ENCODE results near the gene EBF3.
A peak's percentile ranks its signal among the peaks of the same experiment; 100 is the strongest.

The EBF3 gene, protein sequence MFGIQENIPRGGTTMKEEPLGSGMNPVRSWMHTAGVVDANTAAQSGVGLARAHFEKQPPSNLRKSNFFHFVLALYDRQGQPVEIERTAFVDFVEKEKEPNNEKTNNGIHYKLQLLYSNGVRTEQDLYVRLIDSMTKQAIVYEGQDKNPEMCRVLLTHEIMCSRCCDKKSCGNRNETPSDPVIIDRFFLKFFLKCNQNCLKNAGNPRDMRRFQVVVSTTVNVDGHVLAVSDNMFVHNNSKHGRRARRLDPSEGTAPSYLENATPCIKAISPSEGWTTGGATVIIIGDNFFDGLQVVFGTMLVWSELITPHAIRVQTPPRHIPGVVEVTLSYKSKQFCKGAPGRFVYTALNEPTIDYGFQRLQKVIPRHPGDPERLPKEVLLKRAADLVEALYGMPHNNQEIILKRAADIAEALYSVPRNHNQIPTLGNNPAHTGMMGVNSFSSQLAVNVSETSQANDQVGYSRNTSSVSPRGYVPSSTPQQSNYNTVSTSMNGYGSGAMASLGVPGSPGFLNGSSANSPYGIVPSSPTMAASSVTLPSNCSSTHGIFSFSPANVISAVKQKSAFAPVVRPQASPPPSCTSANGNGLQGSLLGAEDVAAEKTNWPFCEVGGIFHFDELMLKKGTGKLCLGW

DNA sequence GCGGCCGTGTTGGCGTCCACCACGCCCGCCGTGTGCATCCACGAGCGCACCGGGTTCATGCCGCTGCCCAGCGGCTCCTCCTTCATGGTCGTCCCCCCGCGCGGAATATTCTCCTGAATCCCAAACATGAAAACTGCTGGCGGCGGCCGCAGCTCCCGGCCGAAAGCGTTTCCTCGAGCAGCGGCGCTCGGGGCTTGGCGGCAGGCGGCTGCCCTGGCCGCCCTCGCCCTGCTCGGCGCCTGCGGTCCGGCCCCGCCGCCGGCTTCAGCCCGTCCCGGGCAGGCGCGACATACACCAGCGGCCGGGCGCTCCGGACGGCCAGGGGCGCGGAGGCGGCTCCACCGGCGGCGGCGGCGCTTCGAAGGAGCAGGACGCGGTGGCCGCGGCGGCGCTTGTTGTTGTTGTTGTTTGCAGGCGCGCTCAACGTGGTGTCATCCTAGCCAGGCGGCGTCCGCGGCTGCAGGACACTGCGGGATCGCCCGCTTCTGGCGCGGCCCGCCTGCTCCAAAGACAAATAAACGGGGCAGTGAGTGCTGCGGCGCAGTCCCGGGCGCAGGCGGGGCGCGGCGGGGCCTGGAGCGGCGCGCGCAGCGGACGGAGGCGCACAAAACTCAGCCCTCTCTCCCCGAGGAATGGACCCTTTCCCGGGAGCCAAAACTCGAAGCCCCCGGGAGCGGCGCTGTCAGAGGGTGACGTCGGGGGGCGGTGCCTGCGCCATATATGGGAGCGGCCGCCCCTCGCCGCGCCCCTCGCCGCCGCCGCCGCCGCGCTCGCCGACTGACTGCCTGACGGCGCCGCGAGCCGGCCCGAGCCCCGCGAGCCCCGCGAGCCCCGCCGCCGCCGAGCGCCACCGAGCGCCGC is at the start of gene EBF3:
Gene EBF3, minus strand, starts transcription at position 634 of the 861 bp plus-strand sequence. Its CDS starts 506 bp downstream, at position 128.
- peak; percentile 72 for DNase-seq

DNA sequence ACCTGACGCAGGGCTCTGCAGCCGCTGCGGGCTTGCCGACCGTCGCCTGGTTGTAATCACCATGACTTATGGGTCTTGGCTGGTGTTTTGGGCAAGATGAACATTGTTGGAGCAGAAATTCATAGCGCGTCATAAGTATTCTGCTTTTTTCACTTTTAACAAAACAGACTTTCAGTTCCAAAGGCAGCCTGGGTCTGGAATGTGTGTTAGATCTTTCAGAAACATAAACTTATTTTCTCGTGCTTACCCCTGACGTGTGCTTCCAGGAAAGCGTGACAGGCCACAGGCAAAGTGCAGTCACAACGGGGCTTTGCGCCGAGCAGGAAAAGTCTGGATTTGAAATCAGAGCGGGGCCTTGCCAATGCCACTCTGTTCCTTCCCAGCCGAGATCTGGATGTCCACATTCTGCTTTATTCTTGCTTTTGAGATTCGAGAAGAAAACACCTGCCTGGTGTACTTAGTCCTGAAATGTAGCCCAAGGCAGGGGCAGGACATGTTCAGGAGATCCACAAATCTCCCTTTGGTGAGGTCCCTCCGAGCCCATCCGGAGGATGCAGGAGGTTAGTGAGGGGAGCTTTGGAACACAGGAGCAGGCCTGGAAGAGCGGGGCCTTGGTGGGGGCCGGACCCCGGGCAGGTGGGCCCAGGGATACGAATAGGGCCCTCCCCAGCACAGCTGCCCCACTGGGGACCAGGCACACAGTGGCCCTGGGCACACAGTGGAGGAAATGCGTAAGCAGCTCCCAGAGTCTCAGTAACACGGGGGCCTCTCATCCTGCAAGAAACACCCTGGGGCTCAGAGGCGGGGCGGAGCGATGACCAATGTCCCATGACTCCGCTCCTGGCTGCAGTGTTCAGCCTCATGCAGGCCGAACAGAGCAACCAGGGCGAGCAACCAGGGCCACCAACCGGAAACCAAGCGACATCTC is 49.5 kb upstream of the EBF3 start:
- no peak for DNase-seq

DNA sequence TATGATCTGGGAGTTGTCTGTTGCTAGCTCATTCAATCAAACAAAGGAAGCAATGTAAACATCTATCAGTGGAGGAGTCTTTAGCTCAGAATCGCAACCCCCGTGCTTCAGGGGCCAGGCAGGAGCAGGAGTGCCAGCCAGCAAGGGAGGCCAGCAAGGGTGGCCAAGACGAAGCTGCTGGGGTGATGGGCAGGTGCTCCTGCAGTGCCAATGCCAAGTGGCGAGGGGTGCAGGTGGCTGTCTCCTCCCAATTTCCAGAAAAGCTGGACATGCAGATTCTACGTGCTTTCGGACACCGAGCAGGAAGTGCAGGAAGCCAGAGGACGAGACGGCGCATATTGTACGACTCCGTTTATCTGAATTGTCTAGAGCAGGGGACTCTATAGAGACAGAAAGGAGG is 48.1 kb upstream of the EBF3 start:
- DNase-seq = no peak

DNA sequence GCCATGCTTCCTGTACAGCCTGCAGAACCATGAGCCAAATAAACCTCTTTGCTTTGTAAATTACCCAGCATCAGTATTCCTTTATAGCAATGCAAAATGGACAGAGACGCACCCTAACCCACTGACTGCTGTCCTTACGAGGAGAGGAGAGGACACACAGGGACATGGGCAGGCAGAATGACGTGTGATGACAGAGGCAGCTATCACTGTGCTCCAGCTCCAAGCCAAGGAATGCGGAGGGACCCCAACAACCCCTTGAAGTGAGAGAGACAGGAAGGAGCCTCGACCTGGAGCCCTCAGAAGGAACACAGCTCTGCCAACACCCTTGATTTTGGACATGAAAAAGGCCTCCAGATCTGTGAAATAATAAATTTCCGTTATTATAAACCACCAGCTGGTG is 46.6 kb upstream of the EBF3 start:
- DNase-seq = no peak

DNA sequence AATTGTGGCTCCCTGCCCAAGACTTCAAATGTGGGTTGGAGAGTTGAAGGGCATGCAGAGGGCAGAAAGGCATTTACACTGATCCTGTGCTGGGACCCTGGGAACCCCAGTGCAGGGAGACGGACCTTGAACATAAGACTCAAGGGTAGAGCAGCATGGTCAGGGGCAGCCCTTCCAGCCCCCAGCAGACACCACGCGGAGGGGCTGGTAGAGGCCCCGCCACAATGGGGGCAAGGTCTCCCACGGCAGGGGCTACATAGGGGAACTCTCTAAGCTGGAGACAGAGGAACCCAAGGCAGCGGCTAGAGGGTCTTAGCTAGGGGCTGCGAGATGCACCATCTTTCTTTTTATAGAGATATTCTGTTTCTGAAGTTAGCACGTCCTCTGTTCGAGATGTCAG is 45.2 kb upstream of the EBF3 start:
- DNase-seq = no peak

DNA sequence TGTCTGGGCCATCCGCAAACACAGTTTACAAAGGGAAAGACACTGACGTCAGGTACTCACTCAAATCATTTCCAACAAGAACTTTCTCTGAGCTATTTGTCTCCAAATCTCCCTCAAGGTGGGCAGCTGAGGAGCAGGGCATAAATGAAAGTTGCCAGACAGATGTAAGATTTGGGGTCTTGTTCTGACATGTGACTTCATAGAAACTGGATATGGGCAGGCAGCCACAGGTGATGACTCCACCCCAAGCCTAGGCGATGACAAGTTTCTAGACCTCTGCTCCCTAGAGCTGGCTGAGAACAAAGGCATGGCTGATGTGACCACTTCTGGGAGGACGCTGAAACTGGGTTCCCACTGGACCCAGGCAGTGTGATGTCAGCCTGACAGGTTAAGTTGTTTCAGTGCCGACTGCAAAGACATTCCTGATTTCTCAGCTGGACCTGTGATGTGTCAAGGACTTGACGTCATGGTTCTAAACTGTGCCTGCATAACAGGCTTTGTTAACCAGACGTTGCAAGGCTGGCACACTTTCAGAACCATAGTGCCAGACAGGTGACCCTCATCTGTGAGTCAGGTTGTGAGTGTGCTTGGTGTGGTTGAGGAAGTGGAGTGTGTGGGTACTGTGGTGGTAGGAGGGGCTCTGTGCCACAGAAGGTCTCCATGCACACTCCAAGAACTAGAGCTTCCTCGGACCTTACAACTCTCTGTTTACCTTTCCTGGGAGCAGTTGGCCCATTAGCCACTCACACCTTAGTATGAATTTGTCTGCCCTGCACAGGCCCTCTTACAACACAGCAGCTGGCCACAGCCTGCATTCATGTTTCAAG is 39.9 kb upstream of the EBF3 start:
- no peak for DNase-seq

DNA sequence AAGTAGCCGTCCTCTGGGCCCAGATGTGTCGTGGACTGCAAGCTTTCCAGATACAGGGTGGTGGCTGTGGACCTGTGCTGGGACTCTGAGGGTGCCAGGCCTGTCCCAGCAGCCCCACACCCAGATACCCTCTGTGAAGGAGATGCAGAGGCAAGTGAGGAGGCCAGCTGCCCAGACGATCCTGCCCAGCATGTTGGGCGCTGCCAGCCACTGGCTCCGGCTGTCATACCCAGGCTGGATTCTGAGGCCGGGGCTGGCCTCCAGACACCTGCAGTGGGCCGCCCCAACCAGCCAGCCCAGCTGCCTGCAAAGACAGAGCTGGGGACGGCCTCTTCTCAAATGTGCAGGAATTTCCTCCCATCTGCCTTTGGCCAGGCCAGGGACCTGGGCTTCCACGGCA is 39.1 kb upstream of the EBF3 start:
- no peak for DNase-seq

DNA sequence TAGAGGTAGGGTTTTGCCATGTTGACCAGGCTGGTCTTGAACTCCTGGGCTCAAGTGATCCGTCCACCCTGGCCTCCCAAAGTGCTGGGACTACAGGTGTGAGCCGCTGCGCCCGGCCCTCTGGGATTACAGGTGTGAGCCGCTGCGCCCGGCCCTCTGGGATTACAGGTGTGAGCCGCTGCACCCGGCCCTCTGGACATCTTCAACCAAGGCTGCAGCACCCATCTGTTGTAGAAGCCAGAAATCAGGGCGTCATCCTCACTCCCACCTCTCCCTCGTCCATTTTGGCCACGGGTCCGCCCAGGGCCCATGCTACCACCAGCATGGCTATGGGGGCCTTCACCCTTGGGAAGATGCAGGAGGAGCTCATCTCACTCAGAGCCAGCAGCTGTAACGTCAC is 38.5 kb upstream of the EBF3 start:
- DNase-seq = no peak

DNA sequence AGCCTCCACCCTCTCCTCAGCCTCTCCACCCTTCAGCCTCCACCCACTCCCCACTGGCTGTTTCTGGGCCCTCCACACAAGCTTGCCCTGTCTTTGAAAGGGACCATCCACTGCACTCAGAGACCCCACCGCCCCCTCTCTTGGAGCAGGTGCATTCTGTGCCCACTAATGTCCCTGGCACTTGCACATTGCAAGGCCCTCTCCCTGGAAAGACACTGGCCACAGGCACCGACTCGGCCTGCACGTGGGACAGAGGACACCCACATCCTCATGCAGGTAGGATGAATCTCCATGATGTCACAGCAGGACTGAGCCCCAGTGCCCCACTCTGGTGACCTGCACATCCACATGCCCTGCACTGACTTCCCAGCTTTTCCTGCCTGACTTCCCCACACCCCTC is 36.8 kb upstream of the EBF3 start:
- DNase-seq = no peak

DNA sequence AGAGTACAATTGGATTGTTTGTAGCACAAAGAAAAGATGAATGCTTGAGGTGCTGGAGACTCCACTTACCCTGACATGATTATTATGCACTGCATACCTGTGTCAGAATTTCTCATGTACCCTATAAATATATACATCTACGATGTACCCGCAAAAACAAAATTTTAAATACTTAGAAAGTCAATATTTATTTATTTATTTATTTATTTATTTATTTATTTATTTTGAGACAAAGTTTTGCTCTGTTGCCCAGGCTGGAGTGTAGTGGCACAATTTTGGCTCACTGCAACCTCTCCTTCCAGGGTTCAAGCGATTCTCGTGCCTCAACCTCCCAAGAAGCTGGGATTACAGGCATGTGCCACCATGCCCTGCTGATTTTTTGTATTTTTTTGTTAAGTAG is 35.1 kb upstream of the EBF3 start:
- DNase-seq = no peak

DNA sequence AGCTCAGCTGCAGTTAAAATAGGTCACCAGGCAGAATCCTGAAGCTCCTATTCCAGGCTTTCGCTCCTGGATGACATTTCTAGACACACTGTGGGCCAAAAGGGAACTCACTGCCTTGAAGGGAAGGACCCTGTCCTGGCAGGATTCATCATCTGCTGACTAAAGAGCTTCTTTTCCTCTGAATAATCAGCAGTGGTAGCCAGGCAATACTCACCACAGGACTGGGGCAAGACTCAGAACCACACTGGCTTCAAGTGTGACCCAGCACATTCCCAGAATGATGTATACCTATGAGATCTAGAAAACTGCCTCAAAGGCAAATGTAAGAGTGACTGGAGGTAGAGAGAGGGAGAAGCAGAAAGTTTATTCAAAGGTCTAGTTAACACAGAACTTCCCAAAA is 29.5 kb upstream of the EBF3 start:
- no peak for DNase-seq

DNA sequence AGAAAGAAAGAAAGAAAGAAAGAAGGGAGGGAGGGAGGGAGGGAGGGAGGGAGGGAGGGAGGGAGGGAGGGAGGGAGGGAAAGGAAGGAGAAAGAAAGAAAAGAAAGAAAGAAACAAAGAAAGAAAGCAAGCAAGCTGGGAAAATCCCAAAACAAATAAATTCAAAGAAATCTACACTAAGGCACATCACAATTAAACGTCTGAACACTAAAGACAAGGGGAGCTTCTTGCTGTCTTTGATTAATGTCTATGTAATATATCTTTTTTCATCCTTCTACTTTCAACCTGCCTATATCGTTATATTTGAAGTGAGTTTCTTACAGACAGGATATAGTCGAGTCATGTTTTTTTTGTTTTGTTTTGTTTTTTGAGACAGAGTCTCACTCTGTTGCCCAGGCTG is 28.3 kb upstream of the EBF3 start:
- DNase-seq = no peak

DNA sequence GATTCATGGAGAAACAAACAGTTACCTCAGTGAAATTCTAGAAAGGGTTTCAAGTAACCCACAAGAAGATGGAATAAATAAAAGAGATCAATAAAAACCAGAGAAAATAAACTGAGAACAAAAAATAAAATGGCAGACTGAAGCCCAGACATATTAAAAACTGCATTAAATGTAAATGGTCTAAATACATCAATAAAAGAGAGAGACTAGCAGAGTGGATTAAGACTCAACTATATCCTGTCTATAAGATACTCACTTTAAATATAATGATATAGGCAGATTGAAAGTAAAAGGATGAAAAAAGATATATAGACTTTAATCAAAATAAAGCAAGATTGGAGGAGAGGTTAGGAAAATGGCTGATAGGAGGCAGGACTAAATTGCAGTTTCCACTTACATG is 18.8 kb upstream of the EBF3 start:
- DNase-seq = no peak

DNA sequence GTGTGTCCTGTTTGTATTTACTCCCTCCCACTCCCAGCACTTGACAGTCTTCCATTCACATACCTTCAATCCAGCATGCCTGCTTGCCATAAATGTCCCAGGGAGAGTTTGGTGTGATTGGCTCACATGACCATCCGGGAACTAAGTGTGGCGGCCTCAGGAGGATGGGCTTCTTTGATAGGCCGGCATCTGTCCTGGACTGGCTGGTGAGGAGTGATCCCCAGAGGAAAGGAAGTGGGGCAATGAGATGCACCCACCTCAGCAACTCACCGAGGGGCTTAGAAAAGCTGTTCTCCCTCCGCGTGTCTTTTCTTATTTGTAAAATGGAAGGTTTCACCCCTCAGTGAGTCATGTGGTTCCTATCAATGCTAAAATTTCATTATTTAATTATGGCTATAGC is 14.9 kb upstream of the EBF3 start:
- no peak for DNase-seq

DNA sequence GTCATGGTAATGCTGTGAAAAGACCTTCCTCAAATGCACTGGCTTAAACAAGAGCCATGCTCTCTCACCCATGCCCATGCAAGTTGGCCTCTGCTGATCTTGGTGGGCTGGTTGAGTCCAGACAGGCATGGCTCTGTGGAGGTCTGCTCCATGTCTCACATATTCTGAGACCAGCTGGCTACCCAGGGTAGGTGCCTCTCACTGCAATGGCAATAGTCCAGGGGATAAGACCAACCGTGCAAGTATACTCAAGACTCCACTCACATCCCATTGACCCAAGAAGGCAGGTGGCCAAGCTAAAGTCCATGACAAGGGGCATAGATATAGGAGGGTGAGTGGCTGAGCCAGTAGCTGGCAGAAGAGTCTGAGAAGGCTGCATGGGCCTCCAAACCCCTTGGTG is 14.2 kb upstream of the EBF3 start:
- DNase-seq = no peak

DNA sequence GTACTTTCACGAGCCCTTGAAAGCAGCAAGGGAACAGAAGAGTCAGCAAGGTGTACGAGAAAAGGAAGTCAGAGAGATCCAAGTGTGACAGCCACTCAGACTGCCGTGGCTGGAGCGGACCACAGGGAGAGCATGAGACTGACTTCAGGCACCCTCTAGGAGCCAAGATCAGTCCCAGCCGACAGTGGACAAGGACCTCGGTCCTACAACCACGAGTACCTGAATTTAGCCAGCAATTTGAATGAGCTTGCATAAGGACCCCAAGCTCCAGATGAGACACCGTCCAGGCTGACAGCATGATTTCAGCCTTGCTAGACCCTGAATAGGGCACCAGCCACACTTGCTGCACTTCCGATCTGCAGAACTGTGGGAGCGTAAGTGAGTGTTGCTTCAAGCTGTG is 13.7 kb upstream of the EBF3 start:
- no peak for DNase-seq

DNA sequence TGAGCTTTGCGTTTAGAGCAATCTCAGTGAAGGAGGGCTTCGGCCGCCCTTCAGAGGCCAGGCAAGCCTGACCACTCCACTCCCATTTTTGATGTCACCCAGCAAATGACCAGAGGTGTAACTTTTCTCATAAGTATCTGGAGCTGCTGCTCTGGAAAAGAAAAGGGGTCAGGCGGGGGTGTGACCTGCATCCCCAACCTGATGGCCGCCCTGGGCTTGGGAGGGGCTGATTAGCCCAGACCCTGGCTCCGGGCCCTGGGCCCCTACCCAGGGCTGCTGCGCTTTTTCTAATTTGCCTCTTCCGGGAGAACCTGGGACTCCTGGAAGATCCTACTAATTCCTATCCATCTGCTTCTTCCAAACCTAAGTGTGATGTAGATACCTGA is 9.6 kb upstream of the EBF3 start:
- DNase-seq = no peak

DNA sequence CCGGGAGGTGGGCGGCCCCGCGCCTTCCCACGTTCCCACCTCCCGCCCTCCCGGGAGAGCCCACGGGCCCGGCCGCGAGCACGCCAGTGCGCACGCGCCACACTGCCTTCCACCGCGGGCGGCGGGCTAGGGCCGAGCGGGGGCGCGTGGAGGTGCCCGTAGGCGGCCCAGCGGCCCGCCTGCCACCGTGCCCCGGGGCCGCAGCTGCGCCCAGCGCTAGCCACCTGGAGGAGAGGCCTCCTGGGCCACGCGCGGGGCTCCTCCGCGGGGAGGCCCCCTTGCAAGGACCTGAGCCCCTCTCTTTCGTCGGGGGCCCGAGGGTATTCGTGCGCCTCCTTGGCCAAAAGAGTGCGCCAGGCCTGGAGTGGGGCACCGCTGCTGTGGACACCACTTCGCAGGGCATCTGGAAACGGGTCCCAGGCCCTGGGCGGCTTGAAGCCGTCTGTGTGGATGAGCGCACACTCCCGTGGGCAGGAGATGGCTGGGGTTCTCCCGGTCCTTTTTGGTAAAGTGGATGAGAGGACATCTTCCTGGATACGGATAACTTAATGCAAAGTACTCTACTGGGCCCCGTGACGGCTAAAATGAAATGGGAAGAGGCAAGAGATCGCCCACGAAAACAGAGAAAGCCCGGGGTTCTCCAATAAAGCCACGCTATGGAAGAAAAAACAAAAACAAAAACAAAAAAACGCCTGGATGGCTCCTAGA is 9.0 kb upstream of the EBF3 start:
- DNase-seq = no peak

DNA sequence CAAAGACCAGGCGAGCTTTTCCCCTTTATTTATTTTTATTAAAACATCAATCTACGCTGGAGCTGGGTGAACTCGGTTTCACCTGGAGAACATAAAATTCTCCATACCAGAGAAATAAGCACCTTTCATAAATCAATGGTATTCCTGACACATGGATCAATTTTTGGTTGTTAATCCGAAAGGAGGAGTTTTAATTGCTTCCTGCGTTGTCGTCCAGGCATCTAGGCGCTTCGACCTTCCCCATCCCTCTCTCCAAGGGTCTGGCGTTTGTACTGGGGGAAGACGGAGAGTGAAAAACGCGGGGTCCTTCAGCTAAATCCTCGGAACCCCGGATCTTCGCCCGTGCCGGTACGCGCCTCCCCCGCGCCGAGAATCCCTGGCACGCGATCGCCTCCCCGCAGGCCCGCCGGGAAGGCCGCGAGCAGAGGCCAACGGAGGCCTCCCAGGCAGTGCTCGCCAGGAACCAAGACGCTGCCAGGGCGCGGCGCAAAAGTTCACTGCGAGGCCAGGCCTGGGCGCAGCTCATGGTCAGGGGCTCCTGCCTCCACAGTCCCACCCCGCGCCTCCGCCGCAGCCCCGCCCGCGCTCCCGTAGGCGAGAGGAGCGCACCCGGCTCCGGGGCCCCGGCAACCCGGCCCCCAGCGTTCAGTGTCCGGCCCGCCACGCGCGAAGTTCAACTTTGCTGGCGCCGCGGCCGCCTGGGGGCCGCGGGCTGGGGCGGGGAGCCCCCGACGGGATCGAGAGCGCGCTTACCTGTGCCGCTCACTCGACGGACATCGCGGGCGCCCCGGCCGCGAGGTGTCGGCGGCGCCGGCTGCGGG is 8.3 kb upstream of the EBF3 start:
- DNase-seq = no peak

Data from NCI-H1105 (cell line).